Osteocyte (in vitro differentiated cells): Measurements from ENCODE around the gene DAAM1. TPM values are rescaled to one million over a fixed set of nuclear protein-coding genes. Genes with fewer than 3 reads are reported as not detected.

ENCODE experiments used
- DNase-seq: peaks from one replicate; pipeline ENCODE4 v3.0.0; 2021; ENCODE audit warnings: mixed read lengths; ENCODE audit not compliant: unreplicated experiment; ENCODE audit errors: extremely low spot score
- H3K27ac Mint-ChIP-seq: one replicate; pipeline ENCODE4 v1.8.0; 2021; ENCODE audit warnings: mild to moderate bottlenecking, mixed read lengths; ENCODE audit not compliant: unreplicated experiment
- H3K27me3 Mint-ChIP-seq: one replicate; pipeline ENCODE4 v1.8.0; 2021; ENCODE audit warnings: mixed read lengths; ENCODE audit not compliant: unreplicated experiment
- H3K36me3 Mint-ChIP-seq: one replicate; pipeline ENCODE4 v1.8.0; 2021; ENCODE audit warnings: mixed read lengths; ENCODE audit not compliant: unreplicated experiment
- H3K4me1 Mint-ChIP-seq: one replicate; pipeline ENCODE4 v1.8.0; 2021; ENCODE audit warnings: mixed read lengths; ENCODE audit not compliant: unreplicated experiment
- H3K4me3 Mint-ChIP-seq: one replicate; pipeline ENCODE4 v1.8.0; 2021; ENCODE audit warnings: mild to moderate bottlenecking, moderate library complexity, mixed read lengths; ENCODE audit not compliant: unreplicated experiment
- H3K9me3 Mint-ChIP-seq: one replicate; pipeline ENCODE4 v1.8.0; 2021; ENCODE audit warnings: mixed read lengths; ENCODE audit not compliant: unreplicated experiment
- total RNA-seq: library from RNA; stranded (reverse); gene quantifications from 2 replicates; pipeline ENCODE4 v1.2.1, GENCODE V29; 2021
- TF ChIP-seq, protein P1 (sequence below): fragments of 200-600 bp; sonication (generic); IDR thresholded peaks from 2 replicates; pipeline ENCODE4 v1.5.0; 2021; ENCODE audit warnings: antibody characterized with exemption, mild to moderate bottlenecking, moderate library complexity

DAAM1 gene
- total RNA-seq, 1 donor from 2014 or later, result 22.8 TPM

DNA sequence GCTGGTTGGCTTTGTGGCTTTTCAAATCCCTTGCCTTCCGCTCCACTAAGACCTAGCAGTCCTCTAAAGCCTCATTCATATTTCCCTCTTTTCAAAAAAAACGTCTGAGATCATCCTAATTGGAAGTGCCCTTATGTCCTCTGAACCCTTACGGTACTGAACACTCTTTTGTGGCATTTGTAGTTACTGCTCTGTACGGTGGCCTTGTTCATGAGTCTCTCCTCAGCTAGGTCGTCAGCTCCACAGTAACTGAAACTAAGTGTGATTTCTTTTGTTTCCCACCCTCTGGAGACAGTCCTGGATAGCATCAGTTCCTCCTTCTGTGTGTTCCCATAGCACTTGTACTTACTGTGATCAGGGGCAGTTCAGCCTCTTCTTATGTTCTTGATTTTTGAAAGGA lies 49.7 kb downstream of the DAAM1 start:
- TF ChIP-seq, protein P1, sequence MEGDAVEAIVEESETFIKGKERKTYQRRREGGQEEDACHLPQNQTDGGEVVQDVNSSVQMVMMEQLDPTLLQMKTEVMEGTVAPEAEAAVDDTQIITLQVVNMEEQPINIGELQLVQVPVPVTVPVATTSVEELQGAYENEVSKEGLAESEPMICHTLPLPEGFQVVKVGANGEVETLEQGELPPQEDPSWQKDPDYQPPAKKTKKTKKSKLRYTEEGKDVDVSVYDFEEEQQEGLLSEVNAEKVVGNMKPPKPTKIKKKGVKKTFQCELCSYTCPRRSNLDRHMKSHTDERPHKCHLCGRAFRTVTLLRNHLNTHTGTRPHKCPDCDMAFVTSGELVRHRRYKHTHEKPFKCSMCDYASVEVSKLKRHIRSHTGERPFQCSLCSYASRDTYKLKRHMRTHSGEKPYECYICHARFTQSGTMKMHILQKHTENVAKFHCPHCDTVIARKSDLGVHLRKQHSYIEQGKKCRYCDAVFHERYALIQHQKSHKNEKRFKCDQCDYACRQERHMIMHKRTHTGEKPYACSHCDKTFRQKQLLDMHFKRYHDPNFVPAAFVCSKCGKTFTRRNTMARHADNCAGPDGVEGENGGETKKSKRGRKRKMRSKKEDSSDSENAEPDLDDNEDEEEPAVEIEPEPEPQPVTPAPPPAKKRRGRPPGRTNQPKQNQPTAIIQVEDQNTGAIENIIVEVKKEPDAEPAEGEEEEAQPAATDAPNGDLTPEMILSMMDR, result no peak
- DNase-seq, result no peak
- Mint-ChIP-seq H3K4me3 (no peak overlapping the region), H3K27ac (no peak overlapping the region), H3K9me3 (peaks cover 16% of the 10 kb centered on the region), H3K27me3 (no peaks in the 10 kb centered on the region), H3K4me1 (peaks cover 17% of the 10 kb centered on the region), H3K36me3 (peaks cover 3% of the 10 kb centered on the region)

DNA sequence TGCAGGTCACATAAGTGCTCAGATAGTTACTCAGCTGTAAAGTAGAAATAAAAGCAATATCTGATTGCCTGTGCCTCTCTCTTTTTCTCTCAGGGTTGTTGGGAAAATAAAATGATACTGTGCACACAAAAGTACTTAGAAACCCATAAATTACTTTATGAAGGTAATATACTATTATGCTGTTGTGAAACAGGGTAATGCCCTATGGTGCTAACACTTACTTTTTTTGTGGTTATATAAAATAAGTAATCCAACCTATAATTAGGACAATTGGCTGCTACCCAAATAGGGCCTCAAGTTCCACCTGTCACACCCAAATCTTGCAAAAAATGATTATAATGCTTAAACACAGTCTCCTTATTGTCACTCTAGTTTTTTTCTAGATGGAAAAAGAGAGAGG lies 50.6 kb downstream of the DAAM1 start:
- Mint-ChIP-seq H3K27me3 (no peaks in the 10 kb centered on the region), H3K36me3 (peaks cover 3% of the 10 kb centered on the region), H3K27ac (no peak overlapping the region), H3K4me1 (peaks cover 17% of the 10 kb centered on the region), H3K4me3 (no peak overlapping the region), H3K9me3 (peaks cover 10% of the 10 kb centered on the region)
- no peak for DNase-seq
- TF ChIP-seq, protein P1, result no peak

- Mint-ChIP-seq H3K27me3 (no peaks in the 10 kb centered on the region), H3K36me3 (no peaks in the 10 kb centered on the region), H3K27ac (no peak overlapping the region), H3K4me1 (peaks cover 17% of the 10 kb centered on the region), H3K4me3 (no peak overlapping the region), H3K9me3 (peaks cover 4% of the 10 kb centered on the region)
- no peak for DNase-seq
- TF ChIP-seq, protein P1, result no peak
Measured at GRCh38 chr14:59240356-59240755, 51.9 kb downstream of the DAAM1 start.

GRCh38 chr14:59241121-59241520 lies 52.7 kb downstream of the DAAM1 start:
- Mint-ChIP-seq H3K4me3 (no peak overlapping the region), H3K9me3 (no peaks in the 10 kb centered on the region), H3K27me3 (no peaks in the 10 kb centered on the region), H3K36me3 (no peaks in the 10 kb centered on the region), H3K4me1 (peaks cover 20% of the 10 kb centered on the region), H3K27ac (no peak overlapping the region)
- DNase-seq, result no peak
- TF ChIP-seq, protein P1, result no peak

GRCh38 chr14:59243174-59243573 lies 54.7 kb downstream of the DAAM1 start:
- Mint-ChIP-seq H3K27ac (no peak overlapping the region), H3K4me3 (no peak overlapping the region), H3K27me3 (no peaks in the 10 kb centered on the region), H3K4me1 (peaks cover 19% of the 10 kb centered on the region), H3K9me3 (no peaks in the 10 kb centered on the region), H3K36me3 (no peaks in the 10 kb centered on the region)
- TF ChIP-seq, protein P1, result no peak
- no peak for DNase-seq
